GM20431 (cell line): Measurements from ENCODE around the gene FRMD6.
"Not testable (repeated sequence)": the region's sequence is repeated elsewhere in the genome, so short reads cannot be mapped to it uniquely, and the experiment has no call there.

Experiments used
- in situ Hi-C: fragments of 300-500 bp; cut with MseI, MboI; formaldehyde crosslinking; loops from one replicate; pipeline ENCODE4 v1.15.0; 2020; ENCODE audit warnings: low sequenced_read_pairs; ENCODE audit not compliant: unreplicated experiment

The FRMD6 gene

GRCh38 chr14:51715742-51716141, 64.0 kb downstream of the FRMD6 start:
- in situ Hi-C loops = no loop called here

DNA sequence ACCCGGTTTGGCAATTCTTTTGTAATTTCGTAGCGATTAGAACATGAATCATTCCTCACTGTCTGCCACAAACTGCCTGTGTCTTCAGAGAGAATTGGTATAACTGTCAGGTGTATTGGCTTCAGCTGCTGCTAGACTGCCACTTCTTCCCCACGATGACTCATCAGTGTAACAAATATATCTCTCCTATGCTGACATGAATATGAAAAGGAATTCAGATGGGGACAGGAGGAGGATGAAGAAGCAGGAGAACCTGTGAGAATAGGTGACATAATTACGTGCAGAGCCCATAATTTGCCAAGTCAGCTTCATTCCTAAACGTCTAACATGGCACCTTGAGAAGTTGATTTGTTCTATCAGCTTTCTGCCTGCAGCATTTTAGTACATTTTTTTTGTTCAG, 64.9 kb downstream of the FRMD6 start:
- in situ Hi-C loops = no loop called here

- in situ Hi-C loops = no loop called here
Measured at GRCh38 chr14:51717766-51718165, 66.1 kb downstream of the FRMD6 start.

DNA sequence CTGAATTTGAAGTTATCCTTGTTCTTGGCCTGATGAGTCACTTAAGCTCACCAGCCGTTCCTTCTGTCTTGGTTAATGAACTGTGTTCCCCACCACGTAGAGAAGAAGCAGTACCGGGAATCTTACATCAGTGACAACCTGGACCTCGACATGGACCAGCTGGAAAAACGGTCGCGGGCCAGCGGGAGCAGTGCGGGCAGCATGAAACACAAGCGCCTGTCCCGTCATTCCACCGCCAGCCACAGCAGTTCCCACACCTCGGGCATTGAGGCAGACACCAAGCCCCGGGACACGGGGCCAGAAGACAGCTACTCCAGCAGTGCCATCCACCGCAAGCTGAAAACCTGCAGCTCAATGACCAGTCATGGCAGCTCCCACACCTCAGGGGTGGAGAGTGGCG, 68.2 kb downstream of the FRMD6 start:
- in situ Hi-C loops = no loop called here

DNA sequence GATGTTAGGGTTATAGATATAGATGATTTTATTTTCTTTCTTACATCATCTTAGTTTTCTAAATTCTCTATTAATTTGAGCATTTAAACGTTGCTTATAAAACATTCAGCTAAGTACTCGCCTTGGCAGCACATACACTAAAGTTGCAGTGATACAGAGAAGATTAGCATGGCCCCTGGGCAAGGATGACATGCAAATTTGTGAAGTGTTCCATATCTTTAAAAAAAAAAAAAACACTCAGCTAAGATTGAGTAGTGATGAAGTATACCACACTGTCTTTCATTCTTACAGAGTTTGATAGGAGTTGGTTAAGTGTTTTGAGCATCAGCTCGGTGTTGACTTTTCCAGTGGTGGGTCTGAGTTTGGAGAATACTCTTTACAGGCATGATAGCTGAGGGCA, 72.3 kb downstream of the FRMD6 start:
- in situ Hi-C loops = no loop called here

DNA sequence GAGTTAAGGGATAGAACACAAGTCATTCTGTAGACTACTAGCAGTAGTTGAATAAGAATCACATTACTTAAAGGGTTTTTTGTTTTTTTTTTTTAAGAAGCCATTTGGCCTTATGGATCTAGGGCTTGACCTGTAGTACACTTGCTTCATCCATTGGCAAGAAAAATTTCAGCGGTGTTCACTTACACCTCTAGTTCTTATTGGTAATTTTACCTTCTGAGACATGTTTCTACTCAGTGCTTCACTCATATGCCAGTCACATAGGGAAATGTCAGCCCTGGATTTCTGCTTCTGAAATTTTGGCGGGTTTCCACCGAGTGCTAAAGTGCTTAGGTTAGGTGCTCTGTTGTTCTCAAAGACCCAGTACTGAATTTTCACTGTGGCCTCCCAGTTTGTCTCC, 72.9 kb downstream of the FRMD6 start:
- in situ Hi-C loops = no loop called here

GRCh38 chr14:51725061-51725460, 73.4 kb downstream of the FRMD6 start:
- in situ Hi-C loops = no loop called here

- in situ Hi-C loops = no loop called here
Measured at GRCh38 chr14:51726166-51726899, 74.6 kb downstream of the FRMD6 start.

DNA sequence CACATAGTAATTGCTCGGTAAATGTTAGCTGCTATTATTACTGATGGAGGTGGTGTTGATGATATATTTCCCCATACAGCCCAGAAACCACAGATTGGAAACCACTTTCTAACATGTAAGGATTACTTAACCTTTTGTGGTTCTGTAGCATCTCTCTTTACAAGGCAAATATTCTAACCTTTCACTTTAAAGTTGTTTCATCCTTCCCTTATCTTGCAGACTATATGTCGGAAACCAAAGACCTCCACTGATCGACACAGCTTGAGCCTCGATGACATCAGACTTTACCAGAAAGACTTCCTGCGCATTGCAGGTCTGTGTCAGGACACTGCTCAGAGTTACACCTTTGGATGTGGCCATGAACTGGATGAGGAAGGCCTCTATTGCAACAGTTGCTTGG, 75.8 kb downstream of the FRMD6 start:
- in situ Hi-C loops = no loop called here

DNA sequence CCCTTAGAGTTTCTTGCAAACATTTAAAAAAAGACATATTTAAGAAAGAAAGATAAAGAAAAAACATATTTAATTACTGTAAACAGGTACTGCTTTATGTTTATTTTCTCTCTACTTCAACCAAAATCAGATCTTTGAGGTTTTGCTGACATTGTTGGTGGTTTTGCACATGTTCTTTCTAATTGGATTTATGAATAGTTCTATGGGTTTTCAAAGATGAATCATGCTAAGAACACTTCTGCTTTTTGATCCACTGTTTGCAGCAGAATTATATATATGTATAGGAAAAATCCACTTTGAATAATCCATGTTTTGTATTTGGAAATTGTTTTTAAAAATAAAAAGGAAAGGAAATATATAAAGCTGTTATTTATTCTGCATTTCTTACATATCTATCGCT, 78.4 kb downstream of the FRMD6 start:
- in situ Hi-C loops = no loop called here

GRCh38 chr14:51730684-51731083, 79.0 kb downstream of the FRMD6 start:
- in situ Hi-C loops = no loop called here

DNA sequence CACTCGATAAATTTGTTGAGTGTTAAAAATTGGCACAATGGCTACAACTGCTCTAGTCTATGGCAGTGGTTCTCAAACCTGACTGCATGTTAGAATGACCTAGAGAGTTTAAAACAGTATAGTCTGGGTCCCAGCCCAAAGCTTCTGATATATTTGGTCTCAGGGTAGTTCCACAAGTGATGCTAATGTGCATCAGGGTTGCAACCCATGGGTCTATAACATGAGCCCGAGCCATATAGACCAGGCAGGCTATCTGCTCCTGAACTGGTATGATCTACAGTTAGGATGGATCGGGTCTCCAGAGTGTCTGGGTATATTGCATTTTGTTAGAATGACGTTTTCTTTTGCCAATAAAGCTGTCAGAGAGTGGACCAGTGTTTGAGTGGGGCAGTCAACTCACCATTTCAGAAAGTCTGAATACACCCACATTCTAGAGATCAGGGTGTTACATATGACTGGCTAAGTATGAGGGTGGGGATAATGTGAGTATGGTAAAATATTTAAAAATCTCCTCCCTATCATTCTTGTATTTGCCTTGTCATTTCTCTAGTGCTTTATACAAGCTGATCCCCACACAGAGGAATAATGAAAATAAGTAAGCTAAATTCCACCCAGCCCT, 80.9 kb downstream of the FRMD6 start:
- in situ Hi-C loops = no loop called here

DNA sequence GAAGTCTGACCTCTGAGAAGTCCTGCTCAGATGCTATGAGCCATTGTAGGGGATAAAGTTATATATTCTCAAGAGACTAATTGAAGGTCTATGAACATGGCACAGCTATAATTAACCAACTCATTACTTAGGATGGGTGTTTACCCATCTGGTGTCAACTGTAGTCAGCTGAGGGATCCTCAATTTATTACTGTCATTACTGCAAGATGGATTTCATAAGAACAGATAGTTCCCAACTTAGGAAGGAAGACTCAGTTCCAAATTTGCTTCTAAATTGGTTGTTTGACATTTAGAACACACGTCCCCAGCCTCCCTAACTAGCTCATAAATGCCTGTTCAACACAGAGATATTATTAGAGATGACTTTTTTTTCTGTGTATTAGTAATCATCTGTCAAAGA, 81.4 kb downstream of the FRMD6 start:
- in situ Hi-C loops = no loop called here

- in situ Hi-C loops = no loop called here
Measured at GRCh38 chr14:51735851-51736250, 84.1 kb downstream of the FRMD6 start.

DNA sequence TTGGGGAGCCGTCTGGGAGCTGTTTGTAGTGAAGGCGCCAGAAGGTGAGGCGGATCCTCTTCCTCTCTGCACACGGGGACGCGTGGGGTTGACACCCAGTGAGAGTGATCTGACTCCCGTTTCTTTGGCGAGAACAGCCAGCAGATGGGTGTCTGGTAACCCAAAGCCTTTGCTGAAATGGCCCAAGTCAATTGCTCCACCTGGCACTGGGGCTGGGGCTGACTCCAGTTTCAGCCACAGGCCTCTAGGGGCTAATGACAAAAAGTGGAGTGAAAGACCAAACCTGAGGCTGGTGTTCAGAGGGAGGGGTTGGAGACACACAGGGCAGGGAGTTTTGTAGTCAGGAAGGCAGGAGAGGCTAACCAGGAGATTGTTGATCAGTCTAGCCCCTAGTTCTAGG, 87.0 kb downstream of the FRMD6 start:
- in situ Hi-C loops = no loop called here

- in situ Hi-C loops = no loop called here
Measured at GRCh38 chr14:51743588-51744000, 91.9 kb downstream of the FRMD6 start.

DNA sequence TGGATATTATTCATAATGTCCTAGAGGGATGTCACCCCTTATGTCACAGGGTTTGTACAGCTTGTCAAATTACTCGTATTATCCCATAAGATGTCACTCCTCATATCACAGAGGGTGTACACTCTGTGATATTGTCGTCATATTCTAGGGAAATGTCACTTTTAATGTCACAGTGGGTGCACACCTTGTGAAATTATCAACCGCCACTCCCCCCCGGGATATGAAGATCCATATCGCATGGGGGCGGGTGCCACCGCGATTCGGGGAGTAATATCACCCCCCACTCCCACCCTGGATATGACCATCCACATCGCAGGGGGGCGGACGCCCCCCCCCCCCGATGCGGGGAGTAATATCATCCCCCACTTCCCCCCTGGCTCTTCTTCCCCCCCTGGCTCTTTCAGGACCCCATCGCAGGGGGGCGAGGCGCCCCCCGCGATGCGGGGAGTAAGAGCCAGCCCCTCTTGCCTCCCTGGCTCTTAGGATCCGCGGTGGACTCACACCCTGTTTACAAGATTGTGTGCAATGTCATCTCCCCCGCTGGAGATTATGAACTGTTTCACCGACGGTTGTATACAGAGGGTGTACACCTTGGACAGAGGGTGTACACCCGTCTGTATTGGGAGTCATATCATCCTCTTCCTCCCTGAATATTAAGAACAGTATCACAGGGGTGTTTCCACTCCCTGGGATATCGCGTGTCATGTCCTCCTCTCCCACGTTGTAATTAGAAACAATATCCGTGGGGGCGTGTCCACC, 92.8 kb downstream of the FRMD6 start:
- in situ Hi-C loops = no loop called here

DNA sequence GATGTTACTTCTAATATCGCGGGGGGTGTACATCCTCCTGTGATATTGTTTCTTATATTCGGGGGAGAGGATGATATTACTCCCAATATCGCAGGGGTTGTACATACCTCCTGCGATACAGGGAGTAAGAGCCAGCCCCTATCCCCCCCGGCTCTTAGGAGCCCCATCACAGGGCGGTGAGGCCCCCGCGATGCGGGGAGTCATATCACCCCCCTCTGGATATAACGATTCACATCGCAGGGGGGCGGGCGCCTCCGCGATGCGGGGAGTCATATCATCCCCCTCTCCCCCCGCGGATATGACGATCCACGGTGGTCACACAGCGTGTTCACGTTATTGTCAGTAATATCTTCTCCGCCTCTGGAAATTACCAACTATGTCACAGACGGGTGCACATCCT, 95.1 kb downstream of the FRMD6 start:
- in situ Hi-C loops = not testable (repeated sequence)

DNA sequence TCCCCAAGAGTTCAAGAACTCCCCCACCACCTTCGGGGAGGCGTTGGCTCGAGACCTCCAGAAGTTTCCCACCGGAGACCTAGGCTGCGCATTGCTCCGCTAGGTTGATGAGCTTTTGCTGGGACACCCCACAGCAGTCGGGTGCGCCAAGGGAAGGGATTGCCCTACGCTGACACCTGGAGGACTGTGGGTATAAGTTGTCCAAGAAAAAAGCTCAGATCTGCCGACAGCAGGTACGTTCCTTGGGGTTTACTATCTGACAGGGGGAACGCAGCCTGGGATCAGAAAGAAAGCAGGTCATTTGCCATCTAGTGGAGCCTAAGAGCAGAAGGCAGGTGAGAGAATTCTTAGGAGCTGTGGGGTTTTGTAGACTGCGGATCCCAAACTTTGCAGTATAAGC, 98.8 kb downstream of the FRMD6 start:
- in situ Hi-C loops = no loop called here

GRCh38 chr14:51751611-51752345, 100.1 kb downstream of the FRMD6 start:
- in situ Hi-C loops = not testable (repeated sequence)

DNA sequence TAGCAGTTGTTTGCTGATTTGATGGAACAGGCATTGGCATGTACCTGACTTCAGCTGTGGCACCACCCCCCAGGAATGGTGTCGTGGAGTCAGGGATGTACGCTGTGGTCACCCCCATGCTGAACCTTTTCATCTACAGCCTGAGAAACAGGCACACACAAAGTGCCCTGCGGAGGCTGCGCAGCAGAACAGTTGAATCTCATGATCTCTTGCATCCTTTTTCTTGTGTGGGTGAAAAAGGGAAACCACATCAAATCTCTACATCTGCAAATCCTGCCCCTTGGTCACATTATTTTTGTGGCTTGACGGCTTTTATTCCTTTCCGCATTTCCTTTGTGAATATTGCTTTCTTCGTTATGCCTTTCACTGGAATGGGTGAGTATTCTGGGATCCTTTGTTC, 106.0 kb downstream of the FRMD6 start:
- in situ Hi-C loops = not testable (repeated sequence)
